MM.1S (cell line): Measurements from ENCODE around the gene NCR2.

Experiments used
- CTCF ChIP-seq: fragments of 300-600 bp; sonication (generic); IDR thresholded peaks from 2 replicates; pipeline ENCODE4 v1.5.1; 2016; ENCODE audit warnings: antibody characterized with exemption, low read length, mixed read lengths
- EZH2 ChIP-seq: fragments of 300-600 bp; sonication (generic); optimal IDR thresholded peaks from 2 replicates; pipeline ENCODE3; 2017; ENCODE audit warnings: low read depth, mild to moderate bottlenecking, antibody characterized with exemption, low read length, mixed read lengths
- EZH2phosphoT487 ChIP-seq: fragments of 300-600 bp; sonication (generic); IDR thresholded peaks from 2 replicates; pipeline ENCODE4 v1.6.1; 2018; ENCODE audit warnings: antibody characterized with exemption, low read length

GRCh38 chr6:41327177-41327576, 8.2 kb upstream of the NCR2 start:
- no peak for TF ChIP-seq CTCF
- TF ChIP-seq EZH2, result no peak
- TF ChIP-seq EZH2phosphoT487, result no peak
